GM19452 (cell line): ENCODE measurements around the gene ARL15.

Experiments used
- ATAC-seq: cut with Tn5 transposase; IDR thresholded peaks from one replicate; pipeline ENCODE4 v1.9.1; 2021; ENCODE audit not compliant: unreplicated experiment

The ARL15 gene

DNA sequence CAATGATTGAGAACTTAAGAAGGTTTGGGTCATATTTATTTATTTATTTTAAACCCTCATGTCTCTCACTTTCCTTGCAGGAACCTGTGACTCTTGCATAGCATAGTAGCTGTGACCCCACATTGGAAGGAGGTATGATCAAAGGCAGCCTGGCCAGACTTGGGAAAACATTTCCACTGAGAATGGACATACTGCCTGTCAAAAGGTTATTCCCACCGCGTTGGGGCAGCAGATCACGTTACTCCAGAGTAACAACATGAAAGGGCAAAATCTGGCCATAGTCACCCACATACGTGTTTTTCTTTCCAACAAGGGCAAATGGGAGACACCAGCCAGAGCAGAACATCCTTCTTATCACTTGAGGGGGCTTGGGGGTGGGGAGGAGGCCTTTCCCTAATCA lies 95.7 kb downstream of the ARL15 start:
- ATAC-seq: no peak

DNA sequence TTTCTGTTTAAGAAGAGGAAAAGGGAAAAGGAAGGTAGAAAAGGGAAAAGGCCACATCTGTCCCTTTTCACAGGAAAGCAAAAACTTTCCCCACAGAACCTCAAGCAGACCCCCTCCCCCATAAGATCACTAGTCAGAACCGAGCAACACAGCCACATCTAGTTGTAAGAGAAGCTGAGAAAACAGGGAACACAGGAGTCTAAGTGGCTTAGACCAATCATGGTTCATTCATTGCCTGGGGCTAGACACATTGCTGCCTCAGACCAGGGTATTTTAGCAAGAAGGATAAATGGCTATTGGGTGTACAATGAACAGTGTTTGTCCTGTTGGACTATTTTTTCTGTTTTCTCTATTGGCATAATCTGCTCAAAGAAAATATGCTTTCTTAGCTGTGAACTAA lies 98.0 kb downstream of the ARL15 start:
- no peak for ATAC-seq

DNA sequence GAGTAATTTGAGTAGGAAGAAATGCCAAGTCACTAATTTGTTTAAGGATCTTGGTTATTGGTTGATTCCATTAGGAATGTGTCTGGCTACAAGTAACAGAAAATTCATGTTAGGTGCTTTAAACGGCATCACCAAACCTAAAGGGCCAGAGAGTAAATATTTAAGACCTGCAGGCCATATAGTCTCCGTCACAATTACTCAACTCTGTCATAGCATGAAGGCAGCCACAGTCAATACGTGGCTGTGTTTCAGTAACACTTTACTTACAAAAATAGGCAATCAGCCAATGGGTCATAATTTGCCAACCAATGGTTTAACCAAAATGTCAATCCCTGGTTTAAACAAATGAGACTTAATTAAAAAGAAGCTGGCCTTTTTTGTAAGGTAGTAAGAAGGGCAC lies 98.5 kb downstream of the ARL15 start:
- no peak for ATAC-seq

DNA sequence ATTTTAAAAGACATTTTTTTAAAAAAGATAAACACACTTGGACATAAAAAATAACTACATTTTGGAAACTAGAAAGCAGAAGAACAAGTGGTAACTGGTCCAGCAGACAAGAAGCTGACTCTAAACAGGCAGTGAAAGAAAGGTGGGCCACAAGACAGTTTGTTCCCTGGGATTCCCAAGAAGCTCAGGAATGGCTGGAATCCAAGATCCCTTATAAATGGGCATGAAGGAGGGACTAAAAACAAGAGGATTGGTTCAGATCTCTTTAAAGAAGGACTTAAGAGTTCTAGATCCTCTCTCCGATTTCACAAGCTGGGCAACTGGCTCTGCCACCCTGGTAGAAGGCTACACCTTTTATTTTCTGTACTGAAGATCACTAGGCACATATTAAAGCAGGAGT lies 102.8 kb downstream of the ARL15 start:
- ATAC-seq: no peak

DNA sequence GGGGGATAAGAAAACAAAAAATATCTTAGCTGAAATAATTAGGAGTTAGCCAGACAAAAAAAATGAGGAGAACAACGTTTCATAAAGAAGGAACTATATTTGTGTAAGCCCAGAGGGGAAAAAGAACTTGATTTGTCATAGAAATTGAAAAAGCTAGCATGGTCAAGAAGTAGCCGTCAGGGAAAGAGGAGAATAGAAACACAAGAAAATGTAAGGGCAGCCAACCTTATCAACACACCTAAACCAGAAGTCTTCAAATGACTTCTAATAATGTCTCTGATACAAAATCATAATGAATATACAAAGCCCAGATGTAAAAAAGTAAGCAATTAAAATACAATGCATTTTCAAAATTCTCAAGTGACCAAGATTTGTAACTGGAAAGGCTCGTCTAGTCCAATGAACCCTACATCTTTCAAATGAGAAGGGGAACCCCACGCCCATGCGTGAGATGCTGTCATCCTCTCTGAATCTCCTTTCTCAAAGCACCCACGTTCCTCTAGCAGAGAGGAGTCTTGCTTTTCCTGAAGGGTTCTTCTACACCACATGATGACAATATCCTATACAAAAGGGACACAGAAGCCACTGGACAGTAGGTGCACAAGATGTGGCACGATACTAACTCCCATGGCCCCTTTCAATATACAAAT lies 103.7 kb downstream of the ARL15 start:
- ATAC-seq: peak; percentile 79

DNA sequence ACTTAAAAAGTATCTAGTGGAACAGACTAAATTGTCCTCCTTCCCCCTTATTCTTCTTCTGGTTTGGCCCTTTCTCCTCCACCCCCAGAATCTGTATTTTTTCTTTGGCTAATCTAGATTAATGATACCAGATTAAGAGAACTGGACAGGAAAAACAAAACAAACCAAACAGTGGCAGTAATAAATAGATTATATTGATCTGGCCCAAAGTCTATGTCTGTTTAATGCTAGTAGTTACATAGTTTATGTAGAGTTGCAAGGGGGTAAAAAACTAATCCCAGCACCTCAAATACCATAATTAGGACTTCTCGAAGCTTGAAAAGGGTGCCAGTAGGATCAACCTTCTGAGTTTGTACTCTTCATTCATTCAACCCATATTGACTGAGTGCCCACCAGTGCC lies 104.5 kb downstream of the ARL15 start:
- no peak for ATAC-seq

DNA sequence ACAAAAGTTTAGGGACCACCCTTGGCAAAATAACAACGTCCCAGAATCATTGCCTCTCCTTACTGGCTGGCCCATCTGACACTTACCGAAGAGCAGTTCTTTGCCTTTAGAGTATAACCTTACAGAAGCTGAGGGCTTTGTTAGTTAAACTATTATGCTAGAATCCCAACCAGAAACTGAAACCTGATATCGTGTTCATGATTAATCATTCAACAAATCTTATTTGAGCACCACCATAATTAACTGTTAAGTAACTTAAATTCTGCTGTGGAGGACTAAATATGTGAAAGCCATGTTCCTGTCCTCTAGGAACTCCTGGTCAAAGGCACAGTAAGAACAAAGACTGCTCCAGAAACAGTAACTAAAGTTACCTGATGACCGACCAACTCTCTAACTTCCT lies 104.9 kb downstream of the ARL15 start:
- no peak for ATAC-seq

DNA sequence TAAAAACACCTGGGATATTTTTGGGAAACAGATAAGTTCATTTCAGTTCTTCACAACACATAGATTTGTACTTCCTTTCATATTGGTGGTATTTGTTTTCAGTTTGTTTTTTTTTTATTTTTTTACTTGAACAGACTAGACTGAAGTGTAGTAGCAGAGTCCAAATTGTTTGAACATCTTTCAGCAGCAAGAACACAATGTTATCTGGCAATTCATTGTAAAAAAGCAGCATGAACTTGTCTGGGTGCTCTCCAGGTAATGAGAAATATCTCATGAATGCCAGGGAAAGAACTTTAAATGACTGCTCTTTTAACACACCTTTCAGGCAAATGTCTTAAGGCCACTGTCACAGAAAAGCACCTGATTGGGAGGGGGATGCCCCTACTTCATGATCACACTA lies 113.4 kb downstream of the ARL15 start:
- no peak for ATAC-seq

DNA sequence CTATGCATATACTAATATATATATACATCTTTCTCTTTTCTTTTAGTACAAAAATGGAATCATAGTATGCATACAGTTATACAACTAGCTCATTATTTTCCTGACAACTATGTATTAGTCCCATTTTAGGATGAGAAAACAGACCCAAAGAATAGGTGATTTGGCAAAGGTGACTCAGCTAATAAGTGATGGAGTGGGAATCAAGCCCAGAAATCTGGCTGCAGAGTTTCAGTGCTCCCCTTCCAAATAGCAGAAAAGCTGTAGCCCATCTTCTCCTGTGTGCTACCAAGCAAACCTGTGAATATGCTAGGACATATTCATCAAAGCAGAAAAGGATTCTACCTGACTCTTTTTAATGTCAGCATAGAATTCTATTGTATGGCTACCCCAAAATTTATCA lies 114.7 kb downstream of the ARL15 start:
- ATAC-seq: no peak

DNA sequence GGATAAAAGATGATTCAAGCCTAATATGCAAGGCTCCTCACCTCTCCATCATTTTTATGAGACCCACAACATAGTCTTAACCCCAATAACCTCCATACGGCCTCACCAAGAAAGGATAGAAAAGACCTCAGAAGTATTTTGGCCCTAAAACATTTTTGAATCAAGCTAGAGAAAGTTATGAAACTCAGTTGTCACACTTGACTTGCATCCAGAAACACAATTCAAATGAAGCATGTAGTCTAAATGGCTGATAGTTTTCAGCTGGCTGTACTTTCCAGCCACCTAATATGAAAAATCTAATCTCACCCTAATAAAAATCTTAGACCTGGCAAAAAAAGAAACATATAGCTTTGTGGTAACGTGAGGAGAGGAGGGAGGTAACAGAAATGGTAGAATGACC lies 116.1 kb downstream of the ARL15 start:
- ATAC-seq: no peak

DNA sequence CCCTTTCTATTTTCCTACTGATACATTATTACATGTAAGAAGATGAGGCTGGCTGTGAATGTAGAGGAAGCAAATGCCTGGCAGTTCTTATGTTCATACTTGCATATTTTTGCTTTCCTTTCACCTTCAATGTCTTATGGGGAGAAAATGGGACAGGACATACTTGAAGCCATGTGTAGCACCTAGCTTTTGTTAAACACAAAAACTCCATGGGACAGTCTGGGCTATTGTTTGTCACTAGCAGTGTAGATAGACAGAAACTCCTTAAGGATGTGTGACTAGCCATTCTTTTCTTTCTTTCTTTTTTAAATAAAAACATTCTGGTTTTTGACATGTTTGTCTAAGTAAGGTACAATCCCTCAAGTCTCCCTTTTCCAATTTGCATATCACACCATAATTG lies 122.7 kb downstream of the ARL15 start:
- ATAC-seq: no peak

DNA sequence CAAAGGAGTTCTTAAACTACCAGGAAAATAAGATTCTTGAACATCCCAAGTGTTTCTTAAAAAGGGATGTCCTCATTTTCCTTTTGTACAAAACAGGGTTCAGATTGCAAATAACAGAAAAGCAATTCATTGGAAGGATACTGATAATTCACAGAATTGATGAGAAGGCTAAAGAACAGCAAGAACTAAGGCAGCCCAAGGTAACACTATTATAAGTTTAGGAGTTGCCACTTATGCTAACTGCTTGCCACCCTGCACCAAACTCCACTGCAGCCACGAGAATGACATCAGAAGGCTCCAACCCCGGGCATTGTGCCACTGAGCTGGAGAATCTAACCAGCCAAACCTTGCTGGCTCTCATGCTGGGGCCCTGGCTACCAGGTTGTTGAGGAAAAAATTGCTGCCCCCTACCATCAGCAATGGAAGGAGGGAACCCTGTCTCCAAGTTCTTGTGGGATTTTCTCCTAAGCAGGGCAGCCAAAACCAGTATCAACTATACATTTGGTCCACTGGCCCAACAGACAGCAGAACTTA lies 123.4 kb downstream of the ARL15 start:
- ATAC-seq: no peak

DNA sequence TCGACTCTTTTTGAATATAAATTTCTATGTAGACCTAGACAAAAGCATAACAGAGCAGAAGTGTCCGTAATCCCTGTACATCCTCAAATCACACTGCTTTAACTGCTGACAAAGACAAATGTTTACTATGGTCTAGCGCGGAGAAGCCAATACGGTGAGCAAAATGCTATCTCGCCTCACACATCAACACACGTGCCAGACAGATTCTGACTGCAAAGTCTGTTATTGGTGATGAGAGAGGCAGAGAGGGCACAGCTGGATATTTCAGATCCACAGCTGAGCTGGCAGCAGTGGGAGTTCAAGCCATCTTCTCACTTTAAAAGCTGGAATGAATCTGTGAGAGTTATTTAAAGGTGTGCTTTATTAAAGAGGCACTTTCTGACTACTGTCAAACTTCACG lies 124.3 kb downstream of the ARL15 start:
- ATAC-seq: no peak

DNA sequence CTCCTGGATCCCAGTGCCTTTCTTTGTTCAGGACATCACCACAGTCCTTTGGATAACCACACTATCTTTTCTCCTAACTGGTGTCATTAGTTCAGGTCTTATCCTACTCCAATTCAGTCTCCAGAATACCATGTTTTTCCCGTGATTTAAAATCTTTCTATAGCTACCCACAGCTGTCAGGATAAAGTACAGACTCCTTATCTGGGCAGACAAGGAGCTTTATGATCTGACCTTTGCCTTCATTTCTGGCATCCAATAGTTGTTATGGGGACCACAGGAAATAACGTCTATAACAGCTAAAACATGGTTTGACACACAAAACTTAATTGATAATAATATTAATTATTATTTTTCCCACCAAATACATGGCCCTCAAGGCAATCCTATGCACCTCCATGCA lies 125.6 kb downstream of the ARL15 start:
- ATAC-seq: no peak

DNA sequence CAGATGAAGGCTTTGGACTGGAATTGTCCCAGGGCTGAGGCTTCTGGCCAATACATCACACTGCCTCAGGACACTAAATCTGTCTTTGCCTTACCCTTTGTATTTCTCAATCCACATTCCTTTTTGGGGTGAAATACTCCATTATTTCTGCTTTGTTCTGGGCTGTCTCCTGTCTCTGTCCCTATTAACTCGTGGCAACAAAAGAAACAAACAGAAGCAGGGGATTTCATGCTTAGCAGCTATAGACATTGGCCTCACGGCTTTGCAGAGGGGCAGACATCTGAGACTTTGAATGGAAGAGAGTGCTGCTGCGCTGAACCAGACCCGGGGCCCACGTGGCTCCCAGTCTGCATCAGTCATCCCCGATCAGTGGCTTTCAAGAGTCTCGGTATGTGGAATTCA lies 129.7 kb downstream of the ARL15 start:
- ATAC-seq: no peak

DNA sequence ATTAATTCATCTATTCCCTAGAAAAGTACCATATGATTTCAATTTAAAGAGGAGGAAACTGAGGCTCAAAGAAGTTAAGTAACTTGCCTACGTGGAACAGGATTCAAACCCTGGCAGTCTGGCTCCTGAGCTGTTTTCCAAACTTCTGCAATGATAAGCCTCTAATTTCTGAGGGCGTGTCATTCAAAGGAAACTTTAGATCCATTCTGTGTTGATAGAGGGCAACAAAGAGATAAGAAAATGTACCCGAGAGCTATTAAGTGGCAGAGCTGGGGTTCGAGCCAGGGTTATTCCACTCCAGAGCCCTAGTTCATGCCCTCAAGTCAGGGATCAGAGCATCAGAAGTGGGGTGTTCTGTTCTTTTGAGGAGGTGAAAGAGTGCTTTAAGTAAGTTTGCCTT lies 131.4 kb downstream of the ARL15 start:
- ATAC-seq: no peak

DNA sequence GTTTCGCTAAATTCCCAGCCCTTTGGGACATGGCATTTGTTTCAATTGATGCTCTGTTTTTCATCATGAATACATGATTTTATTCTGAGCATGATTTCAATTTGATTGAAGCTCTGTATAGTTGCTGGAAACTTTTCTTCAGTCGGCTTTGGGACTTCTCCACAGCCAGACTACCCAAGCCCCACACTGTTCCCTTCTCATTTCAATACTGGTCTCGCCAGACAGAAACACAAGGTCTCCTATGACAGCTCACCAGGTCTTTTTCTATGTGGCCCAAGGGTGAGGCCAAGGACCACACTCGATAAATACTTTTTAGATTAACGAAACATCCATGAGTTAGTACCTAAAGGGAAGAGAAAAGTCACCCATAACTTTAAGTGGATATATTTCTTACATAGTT lies 132.2 kb downstream of the ARL15 start:
- ATAC-seq: no peak

DNA sequence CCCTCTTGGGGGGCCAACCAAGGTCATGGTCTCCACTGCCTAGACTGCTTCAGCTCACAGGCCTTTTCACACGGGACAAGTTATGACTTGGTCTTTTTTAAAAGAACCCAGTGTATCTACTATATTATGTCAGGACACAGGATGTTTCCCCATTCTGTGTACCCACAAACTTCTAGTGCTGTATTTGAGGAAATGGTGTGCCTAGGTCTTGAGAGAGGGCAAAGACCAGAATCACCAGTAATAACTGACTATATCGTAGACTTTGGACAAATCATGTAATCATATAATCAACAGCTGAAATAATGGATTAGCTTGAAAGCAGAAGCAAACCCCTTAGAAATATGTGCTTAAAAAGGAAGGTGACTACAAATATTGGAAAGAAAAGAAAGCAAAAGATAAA lies 133.3 kb downstream of the ARL15 start:
- no peak for ATAC-seq

DNA sequence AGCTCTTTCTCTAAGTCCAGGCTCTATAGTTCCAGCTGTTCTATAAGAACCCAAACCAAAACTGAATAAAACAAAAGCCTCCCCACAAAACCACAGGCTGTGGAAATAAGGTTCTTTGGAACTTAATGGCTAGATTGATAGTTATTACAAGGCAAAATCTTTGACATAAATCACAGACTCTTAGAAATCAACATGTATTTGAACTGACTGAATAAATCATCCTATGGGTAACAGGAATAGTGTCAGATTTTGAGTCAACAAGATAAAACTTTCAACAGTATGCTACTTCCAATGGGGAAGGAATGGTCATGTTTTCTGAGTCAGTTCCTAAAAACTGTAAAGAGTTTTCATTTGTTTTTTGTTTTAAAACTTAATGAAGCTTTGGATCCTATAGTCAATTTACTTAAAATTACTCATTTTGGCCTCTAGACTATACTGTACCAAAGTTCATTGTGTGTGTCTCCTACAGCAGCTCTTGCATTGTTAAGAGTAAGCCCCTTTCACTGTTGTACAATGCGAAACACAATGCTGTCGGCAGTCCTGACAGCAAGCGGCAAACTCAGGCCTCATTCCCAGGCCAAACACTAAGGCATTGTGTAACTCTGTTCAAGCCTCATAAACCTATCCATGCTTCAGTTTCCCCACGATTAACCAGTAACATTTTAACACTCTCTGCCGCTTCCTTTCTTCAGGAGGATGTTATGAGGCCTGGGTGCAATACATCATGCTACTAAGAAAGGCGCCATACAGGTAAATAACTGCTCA lies 134.1 kb downstream of the ARL15 start:
- ATAC-seq: no peak

DNA sequence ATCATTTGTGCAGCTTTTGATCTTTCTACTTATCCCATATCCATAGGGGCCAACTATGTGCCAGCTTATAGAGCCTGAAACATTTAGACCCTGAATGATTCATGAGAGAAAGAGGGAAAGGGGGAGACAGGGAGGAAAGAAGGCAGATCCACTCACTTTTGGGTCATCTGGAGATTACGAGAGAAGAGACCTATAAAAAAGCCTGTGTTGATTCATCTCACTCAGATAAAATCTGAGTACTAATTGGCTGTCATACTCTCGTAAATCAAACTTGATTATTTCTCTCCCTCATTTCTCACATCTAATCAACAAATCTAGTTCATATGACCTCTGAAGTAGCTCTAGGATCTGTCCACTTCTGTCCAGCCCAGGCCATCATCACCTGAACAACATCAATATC lies 137.1 kb downstream of the ARL15 start:
- ATAC-seq: no peak

DNA sequence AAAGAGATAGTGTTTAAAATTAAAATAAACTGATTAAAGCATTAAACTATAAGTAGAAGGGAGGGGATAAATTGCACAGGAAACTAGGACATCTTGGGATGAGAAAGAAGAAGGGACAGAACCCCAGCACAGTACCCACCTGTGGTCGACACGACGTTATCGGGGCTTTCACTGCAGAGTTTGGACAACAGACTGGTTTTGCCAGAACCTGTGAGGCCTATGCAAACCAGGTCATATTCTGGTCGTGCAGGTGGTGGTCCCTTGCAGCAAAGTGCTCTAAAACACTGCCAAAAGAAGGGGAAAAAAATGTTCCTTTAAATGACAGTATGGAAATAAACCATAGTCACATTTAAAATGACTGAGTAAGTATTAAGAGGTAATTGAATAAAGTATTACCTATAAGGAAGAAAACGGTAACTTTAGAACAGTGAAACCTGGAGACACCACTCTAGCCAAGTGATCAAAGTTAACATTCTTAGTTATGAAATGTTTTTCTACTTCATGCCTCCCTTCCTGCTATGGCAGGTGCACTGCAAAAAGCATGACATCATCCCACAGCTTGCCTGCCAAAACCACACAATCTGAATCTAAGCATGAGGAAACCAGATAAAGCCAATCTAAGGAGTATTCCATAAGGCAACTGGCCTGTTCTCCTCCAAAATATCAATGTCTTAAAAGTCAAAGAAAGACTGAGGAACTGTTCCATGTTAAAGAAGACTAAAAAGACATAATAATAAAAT lies 138.6 kb downstream of the ARL15 start:
- ATAC-seq: no peak

DNA sequence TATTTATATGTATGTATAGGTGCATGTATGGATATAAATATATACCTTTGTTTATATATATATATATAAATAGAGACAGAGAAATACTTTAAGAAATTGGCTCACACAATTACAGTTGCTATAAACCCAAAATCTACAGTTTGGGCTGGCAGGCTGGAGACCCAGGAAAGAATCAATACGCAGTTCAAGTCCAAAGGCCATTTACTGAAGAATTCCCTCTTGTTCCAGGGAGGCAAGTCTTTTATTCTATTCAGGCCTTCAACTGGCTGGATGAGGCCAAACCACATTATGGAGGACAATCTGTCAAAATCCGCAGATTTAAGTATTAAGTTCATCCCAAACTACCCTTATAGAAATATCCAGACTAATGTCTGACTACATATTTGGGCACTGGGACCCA lies 144.7 kb downstream of the ARL15 start:
- ATAC-seq: no peak
